NK-92 (cell line): Measurements from ENCODE around the gene YPEL1.
"Not testable (repeated sequence)": the region's sequence is repeated elsewhere in the genome, so short reads cannot be mapped to it uniquely, and the experiment has no call there.

Experiments used
- DNase-seq: peaks from one replicate; lab custom pipeline; 2025; ENCODE audit not compliant: unreplicated experiment; lab: John Stamatoyannopoulos, UW

YPEL1 gene

DNA sequence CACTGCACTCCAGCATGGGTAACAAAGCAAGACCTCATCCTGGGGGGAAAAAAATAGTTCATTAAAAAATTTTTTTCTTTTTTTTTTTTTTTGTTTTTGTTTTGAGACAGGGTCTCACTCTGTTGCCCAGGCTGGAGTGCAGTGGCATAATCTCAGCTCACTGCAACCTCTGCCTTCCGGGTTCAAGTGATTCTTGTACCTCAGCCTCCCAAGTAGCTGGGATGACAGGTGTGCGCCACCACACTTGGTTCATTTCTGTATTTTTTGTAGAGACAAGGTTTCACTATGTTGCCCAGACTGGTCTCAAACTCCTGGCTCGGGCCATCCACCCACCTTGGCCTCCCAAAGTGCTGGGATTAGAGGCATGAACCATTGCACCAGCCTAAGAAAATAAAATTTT, 11.1 kb downstream of the YPEL1 start:
- not testable (repeated sequence) for DNase-seq

- DNase-seq: not testable (repeated sequence)
These were observed 14.3 kb downstream of the YPEL1 start for GRCh38 chr22:21721195-21721852.

GRCh38 chr22:21720191-21720859, 15.3 kb downstream of the YPEL1 start:
- DNase-seq: not testable (repeated sequence)

DNA sequence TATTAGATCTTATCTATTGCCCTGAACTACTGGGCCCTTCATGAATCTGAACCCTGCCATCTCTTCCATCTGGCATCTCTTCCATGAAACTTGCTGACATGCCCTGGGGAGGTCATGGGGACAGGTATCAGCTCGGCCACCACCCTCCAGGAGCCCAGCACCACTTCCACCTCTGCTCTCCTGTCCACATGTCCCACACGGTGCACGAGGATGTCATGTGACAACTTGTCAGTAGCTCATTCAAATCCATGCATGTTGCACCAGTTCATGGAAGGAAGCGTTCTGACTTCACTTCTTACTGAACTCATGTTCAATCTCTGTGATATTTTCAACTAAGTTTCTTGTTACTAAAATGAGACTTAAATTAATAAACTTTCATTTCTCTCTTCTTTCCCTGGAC, 16.6 kb downstream of the YPEL1 start:
- no peak for DNase-seq

GRCh38 chr22:21718499-21718898, 17.1 kb downstream of the YPEL1 start:
- no peak for DNase-seq

GRCh38 chr22:21716395-21717122, 19.0 kb downstream of the YPEL1 start:
- DNase-seq: not testable (repeated sequence)

DNA sequence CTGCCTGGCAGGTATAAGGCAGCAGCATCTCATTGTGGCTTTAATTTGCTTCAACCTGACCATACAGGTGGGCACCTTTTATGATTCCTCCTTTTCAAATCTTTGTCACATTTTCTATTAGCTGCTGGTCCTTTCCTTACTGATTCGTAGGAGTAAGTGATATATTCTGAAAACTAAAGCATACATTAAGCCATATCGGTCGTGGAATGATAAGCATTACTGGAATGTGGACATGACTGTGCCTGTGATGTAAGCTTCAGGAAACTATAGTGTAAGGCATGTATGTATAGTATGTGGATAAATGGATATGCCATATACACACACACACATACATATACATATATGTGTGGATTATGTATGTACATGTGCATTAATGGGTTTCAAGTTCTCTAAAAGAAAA, 20.8 kb downstream of the YPEL1 start:
- no peak for DNase-seq

DNA sequence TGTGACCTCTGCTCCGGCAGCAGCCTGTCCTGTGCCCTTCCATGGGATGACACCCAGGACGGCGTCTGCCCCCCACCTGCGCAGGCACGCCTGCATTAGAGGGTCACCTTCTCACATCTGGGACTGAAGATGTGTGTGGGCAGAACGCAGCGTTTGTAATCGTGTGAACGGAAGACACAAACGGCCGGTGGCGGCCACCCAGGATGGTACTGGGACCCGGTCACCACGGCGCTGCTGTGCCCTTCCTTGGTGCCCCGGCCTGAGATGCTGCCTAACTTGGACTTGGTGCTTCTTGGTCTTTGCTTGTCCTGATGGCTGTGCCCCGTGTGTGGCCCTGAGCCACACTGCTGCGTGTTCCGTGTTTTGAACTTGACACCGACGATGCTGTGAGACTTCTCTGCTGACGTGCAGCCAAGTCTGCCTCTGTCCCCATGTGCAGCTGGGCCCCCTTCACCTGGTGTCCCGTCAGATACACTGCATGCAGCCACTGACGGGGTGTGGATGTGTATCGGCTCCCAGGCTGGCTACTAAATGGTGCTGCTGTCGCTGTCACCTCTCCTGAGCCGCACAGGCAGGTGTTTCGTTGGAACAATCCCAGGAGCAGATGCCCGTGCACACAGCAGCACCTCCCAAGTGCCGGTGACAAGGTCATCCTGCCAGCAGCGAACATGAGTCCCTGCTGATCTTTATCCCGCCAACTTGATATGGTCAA, 21.4 kb downstream of the YPEL1 start:
- DNase-seq: no peak

- no peak for DNase-seq
These were observed 22.1 kb downstream of the YPEL1 start for GRCh38 chr22:21713428-21714058.

- no peak for DNase-seq
These were observed 22.7 kb downstream of the YPEL1 start for GRCh38 chr22:21712751-21713427.

DNA sequence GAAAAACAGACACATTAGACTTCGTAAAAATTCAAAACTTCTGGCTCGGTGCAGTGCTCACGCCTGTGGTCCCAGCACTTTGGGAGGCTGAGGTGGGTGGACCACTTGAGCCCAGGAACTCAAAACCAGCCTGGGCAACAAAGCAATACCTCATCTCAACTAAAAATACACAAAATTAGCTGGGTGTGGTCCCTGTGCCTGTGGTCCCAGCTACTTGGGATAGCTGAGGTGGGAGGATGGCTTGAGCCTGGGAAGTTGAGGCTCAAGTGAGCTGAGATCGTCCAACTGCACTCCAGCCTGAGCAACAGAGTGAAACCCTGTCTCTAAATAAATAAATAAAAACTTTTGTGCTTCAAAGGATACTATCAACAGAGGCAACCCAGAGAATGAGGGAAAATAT, 23.7 kb downstream of the YPEL1 start:
- DNase-seq: no peak

GRCh38 chr22:21710156-21710555, 25.4 kb downstream of the YPEL1 start:
- DNase-seq: no peak

DNA sequence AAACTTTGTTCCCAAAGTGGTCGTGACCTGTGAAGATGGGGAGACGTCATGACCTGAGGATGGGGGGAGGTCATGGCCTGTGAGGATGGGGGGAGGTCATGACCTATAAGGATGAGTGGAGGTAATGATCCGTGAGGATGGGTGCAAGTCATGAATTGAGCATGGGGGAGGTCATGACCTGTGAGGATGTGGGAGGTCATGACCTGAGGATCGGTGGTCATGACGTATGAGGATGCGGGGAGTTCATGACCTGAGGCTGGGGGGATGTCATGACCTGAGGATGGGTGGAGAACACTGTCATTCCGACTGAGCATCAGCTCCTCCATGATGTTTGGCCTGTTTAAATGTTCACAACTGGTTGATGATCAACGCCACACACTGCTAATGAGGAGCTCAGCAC, 25.9 kb downstream of the YPEL1 start:
- DNase-seq: no peak

GRCh38 chr22:21708960-21709359, 26.6 kb downstream of the YPEL1 start:
- no peak for DNase-seq

DNA sequence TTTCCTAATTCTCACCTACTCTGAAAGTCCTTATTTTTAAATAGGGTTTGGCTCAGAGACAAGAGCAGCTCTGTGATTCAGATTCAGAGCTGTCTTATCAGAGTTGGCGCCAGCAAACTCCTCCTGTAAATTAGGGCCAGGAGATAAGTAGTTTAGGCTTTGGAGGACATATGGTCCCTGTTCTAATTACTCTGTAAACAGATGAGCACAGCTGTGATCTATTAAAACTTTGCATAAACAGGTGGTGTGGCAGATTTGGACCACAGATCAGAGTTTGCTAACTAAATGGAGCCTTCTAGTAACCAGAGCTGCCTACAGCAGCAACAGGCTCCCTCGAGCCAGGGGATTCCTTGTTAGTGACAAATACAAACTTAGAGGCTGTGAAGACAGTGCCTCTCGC, 27.9 kb downstream of the YPEL1 start:
- DNase-seq: no peak

- no peak for DNase-seq
These were observed 31.8 kb downstream of the YPEL1 start for GRCh38 chr22:21703684-21704316.

- no peak for DNase-seq
These were observed 32.6 kb downstream of the YPEL1 start for GRCh38 chr22:21702700-21703683.

DNA sequence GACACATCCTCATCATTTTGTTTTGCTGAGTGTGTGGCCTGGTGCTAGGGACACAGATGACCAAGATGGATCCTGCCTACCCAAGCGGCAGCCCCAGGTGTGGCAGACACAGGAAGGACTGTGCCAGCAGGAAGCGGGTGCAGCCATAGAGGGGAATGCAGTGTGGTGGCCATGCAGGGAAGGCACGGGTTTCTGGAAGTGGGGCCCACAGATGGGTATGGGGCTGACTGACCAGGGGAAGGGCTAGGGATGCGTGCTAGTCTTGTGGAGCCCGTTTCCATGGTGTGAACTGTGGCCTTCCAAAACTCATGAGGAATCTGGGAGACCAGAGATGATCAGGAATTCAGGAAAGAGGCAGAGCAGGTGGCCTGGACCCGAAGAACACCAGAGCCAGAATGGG, 33.5 kb downstream of the YPEL1 start:
- DNase-seq: no peak
